ENCODE data around the gene GRK2. TPM values are rescaled to one million over a fixed set of nuclear protein-coding genes. Genes with fewer than 3 reads are reported as not detected.

The GRK2 gene
- total and polyA plus RNA-seq, 9 of the 15 experiments (the other 6 are each of a cell fraction or from before 2014, with no cell fraction given): 0.24 to 95.8 (median 56.5) TPM

DNA sequence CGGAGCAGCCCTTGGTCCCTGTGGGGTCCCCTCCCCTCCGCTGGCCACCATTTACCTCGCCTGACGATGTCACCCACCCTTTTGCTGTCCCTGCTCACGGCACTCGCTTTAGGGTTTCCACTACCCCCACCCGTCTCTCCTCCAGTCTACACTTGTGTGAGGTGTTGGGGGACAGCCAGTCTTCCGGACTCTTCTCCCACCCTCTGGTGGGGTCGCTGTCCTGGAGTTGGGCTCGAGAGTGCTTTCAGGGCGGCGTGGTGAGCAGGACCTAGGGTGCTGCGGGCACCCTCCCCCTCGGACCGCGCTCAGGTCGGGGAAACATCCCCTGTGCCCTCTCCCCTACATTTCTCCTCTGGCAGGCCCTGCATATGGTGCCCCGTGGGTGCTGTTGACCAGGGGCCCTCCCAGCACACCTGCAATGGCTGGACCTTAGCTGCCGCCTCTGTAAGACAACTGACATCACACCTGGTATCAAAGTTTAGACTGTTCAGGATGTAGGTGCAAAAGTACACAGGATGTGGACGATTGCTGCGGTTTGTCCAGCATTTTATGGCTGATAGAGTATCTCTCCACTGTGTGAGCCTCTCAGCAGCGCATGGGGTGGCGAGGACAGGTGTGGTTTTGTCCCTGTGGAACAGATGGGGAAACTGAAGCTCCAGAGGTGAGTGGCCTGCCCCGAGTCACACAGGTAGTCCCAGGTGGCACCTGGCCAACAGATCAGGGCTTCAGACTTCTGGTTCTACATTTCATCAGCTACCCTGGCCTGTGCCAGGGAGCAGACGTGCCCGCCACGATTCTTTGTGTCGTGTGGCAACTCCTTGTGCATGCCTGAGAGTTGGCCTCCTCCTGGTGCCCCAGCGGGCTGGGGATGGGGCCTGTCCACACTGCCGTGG lies 1.2 kb downstream of the GRK2 start (continued):
- 0 out of 2 replicates have a peak, but pooled peaks have one; percentile 28 for TF ChIP-seq SP1 (CRISPR knock-in tag; IDR thresholded peaks at IDR 0.05)
- TF ChIP-seq FOXP1 (CRISPR knock-in tag; IDR thresholded peaks at IDR 0.05): 0 out of 2 replicates have a peak, but pooled peaks have one; percentile 16
- no peak for TF ChIP-seq TFAM (CRISPR knock-in tag; conservative IDR thresholded peaks at IDR 0.05)
- TF ChIP-seq, protein P1, sequence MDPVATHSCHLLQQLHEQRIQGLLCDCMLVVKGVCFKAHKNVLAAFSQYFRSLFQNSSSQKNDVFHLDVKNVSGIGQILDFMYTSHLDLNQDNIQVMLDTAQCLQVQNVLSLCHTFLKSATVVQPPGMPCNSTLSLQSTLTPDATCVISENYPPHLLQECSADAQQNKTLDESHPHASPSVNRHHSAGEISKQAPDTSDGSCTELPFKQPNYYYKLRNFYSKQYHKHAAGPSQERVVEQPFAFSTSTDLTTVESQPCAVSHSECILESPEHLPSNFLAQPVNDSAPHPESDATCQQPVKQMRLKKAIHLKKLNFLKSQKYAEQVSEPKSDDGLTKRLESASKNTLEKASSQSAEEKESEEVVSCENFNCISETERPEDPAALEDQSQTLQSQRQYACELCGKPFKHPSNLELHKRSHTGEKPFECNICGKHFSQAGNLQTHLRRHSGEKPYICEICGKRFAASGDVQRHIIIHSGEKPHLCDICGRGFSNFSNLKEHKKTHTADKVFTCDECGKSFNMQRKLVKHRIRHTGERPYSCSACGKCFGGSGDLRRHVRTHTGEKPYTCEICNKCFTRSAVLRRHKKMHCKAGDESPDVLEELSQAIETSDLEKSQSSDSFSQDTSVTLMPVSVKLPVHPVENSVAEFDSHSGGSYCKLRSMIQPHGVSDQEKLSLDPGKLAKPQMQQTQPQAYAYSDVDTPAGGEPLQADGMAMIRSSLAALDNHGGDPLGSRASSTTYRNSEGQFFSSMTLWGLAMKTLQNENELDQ (CRISPR knock-in tag; IDR thresholded peaks at IDR 0.05; ENCODE audit: borderline replicate concordance): no peak
- TF ChIP-seq JUND (IDR thresholded peaks at IDR 0.05; ENCODE audit: borderline replicate concordance, low read depth, low read length): 0 out of 2 replicates have a peak, but pooled peaks have one; percentile 2
- no peak for TF ChIP-seq JUND (tag; IDR thresholded peaks at IDR 0.05; ENCODE audit: borderline replicate concordance, low read depth, low read length)
- TF ChIP-seq MYBL2 (IDR thresholded peaks at IDR 0.05; ENCODE audit: low read depth): no peak
- TF ChIP-seq MYBL2 (CRISPR knock-in tag; IDR thresholded peaks at IDR 0.05; ENCODE audit: borderline replicate concordance): no peak
- no peak for TF ChIP-seq GTF2F1 (IDR thresholded peaks at IDR 0.05; ENCODE audit: low read depth, low read length)
- no peak for TF ChIP-seq IFI16 (CRISPR knock-in tag; IDR thresholded peaks at IDR 0.05)
- TF ChIP-seq EP300 (IDR thresholded peaks at IDR 0.05; ENCODE audit: low read length): no peak
- TF ChIP-seq RCOR1 (IDR thresholded peaks at IDR 0.05; ENCODE audit: borderline replicate concordance in 1 of 2, low read depth in 2 of 2, low read length in 2 of 2): no peak
- no peak for TF ChIP-seq MBD2 (IDR thresholded peaks at IDR 0.05; ENCODE audit: borderline replicate concordance, low read depth)
- peak; percentile 89; the same call in 1 of the 2 replicates for TF ChIP-seq ZC3H4 (CRISPR knock-in tag; IDR thresholded peaks at IDR 0.05; ENCODE audit: borderline replicate concordance)
- TF ChIP-seq, protein P2, sequence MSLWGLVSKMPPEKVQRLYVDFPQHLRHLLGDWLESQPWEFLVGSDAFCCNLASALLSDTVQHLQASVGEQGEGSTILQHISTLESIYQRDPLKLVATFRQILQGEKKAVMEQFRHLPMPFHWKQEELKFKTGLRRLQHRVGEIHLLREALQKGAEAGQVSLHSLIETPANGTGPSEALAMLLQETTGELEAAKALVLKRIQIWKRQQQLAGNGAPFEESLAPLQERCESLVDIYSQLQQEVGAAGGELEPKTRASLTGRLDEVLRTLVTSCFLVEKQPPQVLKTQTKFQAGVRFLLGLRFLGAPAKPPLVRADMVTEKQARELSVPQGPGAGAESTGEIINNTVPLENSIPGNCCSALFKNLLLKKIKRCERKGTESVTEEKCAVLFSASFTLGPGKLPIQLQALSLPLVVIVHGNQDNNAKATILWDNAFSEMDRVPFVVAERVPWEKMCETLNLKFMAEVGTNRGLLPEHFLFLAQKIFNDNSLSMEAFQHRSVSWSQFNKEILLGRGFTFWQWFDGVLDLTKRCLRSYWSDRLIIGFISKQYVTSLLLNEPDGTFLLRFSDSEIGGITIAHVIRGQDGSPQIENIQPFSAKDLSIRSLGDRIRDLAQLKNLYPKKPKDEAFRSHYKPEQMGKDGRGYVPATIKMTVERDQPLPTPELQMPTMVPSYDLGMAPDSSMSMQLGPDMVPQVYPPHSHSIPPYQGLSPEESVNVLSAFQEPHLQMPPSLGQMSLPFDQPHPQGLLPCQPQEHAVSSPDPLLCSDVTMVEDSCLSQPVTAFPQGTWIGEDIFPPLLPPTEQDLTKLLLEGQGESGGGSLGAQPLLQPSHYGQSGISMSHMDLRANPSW (CRISPR knock-in tag; IDR thresholded peaks at IDR 0.05): no peak
- TF ChIP-seq NONO (IDR thresholded peaks at IDR 0.05; ENCODE audit: low read depth in 2 of 2, low read length in 1 of 2): no peak
- TF ChIP-seq, protein P3, sequence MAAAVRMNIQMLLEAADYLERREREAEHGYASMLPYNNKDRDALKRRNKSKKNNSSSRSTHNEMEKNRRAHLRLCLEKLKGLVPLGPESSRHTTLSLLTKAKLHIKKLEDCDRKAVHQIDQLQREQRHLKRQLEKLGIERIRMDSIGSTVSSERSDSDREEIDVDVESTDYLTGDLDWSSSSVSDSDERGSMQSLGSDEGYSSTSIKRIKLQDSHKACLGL (CRISPR knock-in tag; IDR thresholded peaks at IDR 0.05; ENCODE audit: borderline replicate concordance, poor library complexity, severe bottlenecking): no peak
- TF ChIP-seq, protein P4, sequence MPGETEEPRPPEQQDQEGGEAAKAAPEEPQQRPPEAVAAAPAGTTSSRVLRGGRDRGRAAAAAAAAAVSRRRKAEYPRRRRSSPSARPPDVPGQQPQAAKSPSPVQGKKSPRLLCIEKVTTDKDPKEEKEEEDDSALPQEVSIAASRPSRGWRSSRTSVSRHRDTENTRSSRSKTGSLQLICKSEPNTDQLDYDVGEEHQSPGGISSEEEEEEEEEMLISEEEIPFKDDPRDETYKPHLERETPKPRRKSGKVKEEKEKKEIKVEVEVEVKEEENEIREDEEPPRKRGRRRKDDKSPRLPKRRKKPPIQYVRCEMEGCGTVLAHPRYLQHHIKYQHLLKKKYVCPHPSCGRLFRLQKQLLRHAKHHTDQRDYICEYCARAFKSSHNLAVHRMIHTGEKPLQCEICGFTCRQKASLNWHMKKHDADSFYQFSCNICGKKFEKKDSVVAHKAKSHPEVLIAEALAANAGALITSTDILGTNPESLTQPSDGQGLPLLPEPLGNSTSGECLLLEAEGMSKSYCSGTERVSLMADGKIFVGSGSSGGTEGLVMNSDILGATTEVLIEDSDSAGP (CRISPR knock-in tag; IDR thresholded peaks at IDR 0.05): no peak
- no peak for TF ChIP-seq SMAD4 (CRISPR knock-in tag; conservative IDR thresholded peaks at IDR 0.05)

Data from K562 (cell line).